HFFc6 (cell line): ENCODE data around the gene CCDC148. TPM values are rescaled to one million over a fixed set of nuclear protein-coding genes. Genes with fewer than 3 reads are reported as not detected.

ENCODE experiments used
- DNase-seq: peaks from one replicate; pipeline ENCODE4 v3.0.0-alpha.2; 2018
- H3K27ac Mint-ChIP-seq: 2 replicates; pipeline ENCODE4 v1.8.0; 2020; ENCODE audit warnings: mild to moderate bottlenecking, mixed read lengths
- H3K27me3 Mint-ChIP-seq: 2 replicates; pipeline ENCODE4 v1.8.0; 2021; ENCODE audit warnings: mild to moderate bottlenecking, moderate library complexity, mixed read lengths; ENCODE audit not compliant: insufficient read depth
- H3K36me3 Mint-ChIP-seq: 2 replicates; pipeline ENCODE4 v1.8.0; 2021; ENCODE audit warnings: low read depth, mixed read lengths
- H3K4me1 Mint-ChIP-seq: 2 replicates; pipeline ENCODE4 v1.8.0; 2020; ENCODE audit warnings: low read depth, mixed read lengths
- H3K4me3 Mint-ChIP-seq: 2 replicates; pipeline ENCODE4 v1.8.0; 2020; ENCODE audit warnings: mild to moderate bottlenecking, moderate library complexity, mixed read lengths
- H3K9me3 Mint-ChIP-seq: 2 replicates; pipeline ENCODE4 v1.8.0; 2020; ENCODE audit warnings: mild to moderate bottlenecking, mixed read lengths
- CTCF ChIP-seq: fragments of 200-600 bp; sonication (generic); IDR thresholded peaks from 2 replicates; pipeline ENCODE4 v1.5.0; 2021; ENCODE audit warnings: antibody characterized with exemption, mild to moderate bottlenecking
- total RNA-seq, 6 experiments: library from RNA; stranded (reverse); fragmentation: NEBNext Ultra II Directional; extraction: Animal tissue kit (Norgen Biotek cat#: 25700); gene quantifications; 2 replicates in 1 of 6; 3 replicates in 5 of 6; pipeline ENCODE4 v1.2.3, GENCODE V29; 2021

CCDC148 gene
- total RNA-seq, 6 experiments from 2014 or later = 0.66 to 1.3 (median 0.84) TPM

DNA sequence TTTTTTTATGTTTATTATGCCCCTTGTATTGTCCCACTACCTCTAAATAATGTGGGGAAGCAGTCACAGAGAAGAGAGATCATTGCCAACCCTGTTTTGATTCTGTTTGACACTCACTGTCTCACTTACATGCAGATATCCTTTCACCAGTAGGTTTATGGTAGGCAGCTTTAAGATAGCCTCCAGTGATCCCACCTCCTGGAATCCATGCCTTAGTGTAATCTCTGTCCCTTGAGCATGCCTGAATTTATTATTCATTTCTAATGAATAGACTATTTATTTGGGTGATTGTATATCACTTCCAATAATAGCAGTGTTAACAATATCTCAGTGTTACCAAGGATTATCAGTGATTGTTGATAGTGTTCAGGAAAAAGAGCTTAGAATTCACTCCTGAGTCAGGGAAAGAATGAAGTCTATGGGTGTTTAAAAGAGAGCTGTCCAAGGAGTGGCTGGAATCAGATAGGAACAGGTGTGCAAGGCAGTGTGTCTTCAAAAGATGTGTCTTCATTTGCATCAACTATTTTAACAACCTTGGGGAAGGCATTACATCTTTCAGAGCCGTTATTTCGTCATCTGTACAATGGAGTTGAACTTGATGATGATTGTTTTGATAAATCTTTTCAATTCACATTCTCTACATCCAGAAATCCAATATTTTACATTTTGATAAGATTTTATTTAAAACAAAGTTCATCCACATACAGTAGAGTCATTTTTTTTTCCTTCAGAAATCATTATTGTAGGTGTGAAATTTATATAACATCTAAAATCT is 32.1 kb upstream of the CCDC148 start:
- TF ChIP-seq CTCF = no peak
- Mint-ChIP-seq H3K4me3 (no peak overlapping the region), H3K4me1 (peaks cover 50% of the 10 kb centered on the region), H3K27ac (peak overlapping the region; percentile 80), H3K27me3 (no peaks in the 10 kb centered on the region), H3K9me3 (no peaks in the 10 kb centered on the region), H3K36me3 (no peaks in the 10 kb centered on the region; the same call in 1 of the 2 replicates)
- DNase-seq = no peak

DNA sequence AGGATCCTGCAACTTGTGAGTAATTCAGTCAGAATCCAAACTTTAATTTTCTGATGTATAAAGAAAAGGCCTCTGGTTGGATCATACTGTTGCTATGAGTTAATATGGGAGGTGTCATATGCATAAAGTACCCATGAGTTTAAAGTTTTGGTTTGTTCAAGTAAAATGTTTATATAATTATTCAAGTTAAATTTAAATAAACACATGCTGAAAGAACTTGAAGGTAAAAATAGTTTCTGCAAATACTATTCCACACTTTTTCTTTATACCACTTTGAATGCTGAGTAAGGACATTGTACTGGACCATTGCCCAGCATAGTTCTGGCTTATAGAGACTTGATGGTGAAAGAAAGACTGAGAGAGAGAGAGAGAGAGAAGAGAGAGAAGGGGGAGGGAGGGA is 30.9 kb upstream of the CCDC148 start:
- Mint-ChIP-seq H3K9me3 (no peaks in the 10 kb centered on the region), H3K27ac (peak overlapping the region; percentile 85), H3K4me1 (peaks cover 57% of the 10 kb centered on the region), H3K36me3 (peaks cover under 1% of the 10 kb centered on the region; the same call in 1 of the 2 replicates), H3K4me3 (peak overlapping the region; percentile 69), H3K27me3 (no peaks in the 10 kb centered on the region)
- no peak for TF ChIP-seq CTCF
- DNase-seq = peak; percentile 62

DNA sequence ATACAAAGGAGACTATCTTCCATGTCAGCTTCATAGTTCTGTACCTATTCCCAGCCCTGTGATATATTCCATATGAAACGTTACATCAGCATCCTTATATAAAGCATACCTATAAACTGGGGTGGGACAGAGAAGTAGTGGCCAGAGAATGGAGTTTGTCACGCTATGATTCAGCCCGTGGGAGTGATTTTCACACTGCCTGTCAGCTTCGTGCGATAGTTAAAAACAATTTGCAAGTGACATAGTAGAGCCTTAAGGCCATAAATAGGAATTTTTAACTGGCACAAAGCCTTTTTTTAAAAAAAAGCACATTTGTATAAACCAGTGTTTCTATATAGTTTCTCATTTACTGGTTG is 30.4 kb upstream of the CCDC148 start:
- Mint-ChIP-seq H3K9me3 (no peaks in the 10 kb centered on the region), H3K27ac (peak overlapping the region; percentile 85), H3K4me1 (peaks cover 62% of the 10 kb centered on the region), H3K27me3 (no peaks in the 10 kb centered on the region), H3K4me3 (peak overlapping the region; percentile 62), H3K36me3 (peaks cover 4% of the 10 kb centered on the region; the same call in 1 of the 2 replicates)
- DNase-seq = peak; percentile 33
- TF ChIP-seq CTCF = no peak

DNA sequence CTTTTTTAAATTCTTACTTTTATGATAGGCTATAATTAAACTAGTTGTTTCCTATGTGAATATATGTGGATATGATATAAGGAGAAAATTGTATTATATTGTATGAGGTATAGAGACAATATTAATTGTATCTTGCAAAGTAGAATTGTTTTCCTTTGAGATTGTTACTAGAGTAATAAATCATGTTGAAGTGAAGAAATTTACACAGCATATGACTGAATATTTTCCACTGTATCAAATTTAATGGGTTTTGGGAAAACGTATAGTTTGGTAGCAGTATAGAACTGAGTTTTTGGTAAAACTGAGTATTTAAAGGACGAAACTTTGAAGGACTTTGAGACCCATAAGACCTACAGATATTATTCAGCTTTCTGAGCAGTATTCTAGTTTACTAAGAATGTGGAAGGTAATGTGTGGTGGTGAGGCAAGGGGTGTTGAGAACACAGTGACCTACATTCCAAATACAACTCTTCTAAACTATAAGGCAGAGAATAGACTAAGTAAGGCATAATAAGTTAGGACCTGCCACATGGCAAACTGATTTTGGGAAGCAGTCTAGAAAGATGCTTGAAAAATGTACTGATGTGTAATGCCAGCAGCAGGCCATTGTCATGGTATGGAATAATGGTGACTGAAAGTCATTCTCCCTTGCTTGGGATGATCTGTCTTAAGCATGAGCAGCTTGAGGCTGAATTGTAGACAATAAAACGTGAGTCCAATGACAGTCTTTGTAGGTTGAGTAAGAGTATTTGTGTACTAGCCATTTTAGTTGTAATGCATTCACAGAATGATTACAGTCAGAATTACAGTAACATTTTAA is 29.8 kb upstream of the CCDC148 start:
- no peaks in the 10 kb centered on the region for H3K9me3 Mint-ChIP-seq
- peaks cover 4% of the 10 kb centered on the region; the same call in 1 of the 2 replicates for H3K36me3 Mint-ChIP-seq
- peaks cover 62% of the 10 kb centered on the region for H3K4me1 Mint-ChIP-seq
- H3K27ac Mint-ChIP-seq = peak overlapping the region; percentile 85
- no peaks in the 10 kb centered on the region for H3K27me3 Mint-ChIP-seq
- TF ChIP-seq CTCF = no peak
- DNase-seq = no peak
- peak overlapping the region; percentile 62 for H3K4me3 Mint-ChIP-seq

GRCh38 chr2:158484892-158485556 is 28.5 kb upstream of the CCDC148 start:
- no peaks in the 10 kb centered on the region for H3K27me3 Mint-ChIP-seq
- TF ChIP-seq CTCF = no peak
- no peak for DNase-seq
- no peaks in the 10 kb centered on the region for H3K9me3 Mint-ChIP-seq
- no peak overlapping the region for H3K4me3 Mint-ChIP-seq
- H3K27ac Mint-ChIP-seq = no peak overlapping the region
- H3K36me3 Mint-ChIP-seq = peaks cover 4% of the 10 kb centered on the region; the same call in 1 of the 2 replicates
- H3K4me1 Mint-ChIP-seq = peaks cover 52% of the 10 kb centered on the region
